ENCODE measurements around the gene C19orf81.
"Not testable (repeated sequence)": the region's sequence is repeated elsewhere in the genome, so short reads cannot be mapped to it uniquely, and the experiment has no call there.

GRCh38 chr19:50619184-50619583 lies 30.1 kb upstream of the C19orf81 start:
- TF ChIP-seq POLR2A, CTCF, POLR2AphosphoS5 (IDR thresholded peaks at IDR 0.05): not testable (repeated sequence)

Data from gastroesophageal sphincter (tissue), 3 donors.